Neural progenitor cell (in vitro differentiated cells): ENCODE measurements around the gene ST6GALNAC1. TPM values are rescaled to one million over a fixed set of nuclear protein-coding genes. Genes with fewer than 3 reads are reported as not detected.
"Not testable (repeated sequence)": the region's sequence is repeated elsewhere in the genome, so short reads cannot be mapped to it uniquely, and the experiment has no call there.

Experiments
- DNase-seq: peaks from one replicate; pipeline ENCODE4 v3.0.0-alpha.2; 2016; ENCODE audit warnings: low spot score
- H2AFZ ChIP-seq: fragments of 200-600 bp; sonication (generic); replicated peaks from 2 replicates; pipeline ENCODE4 v1.6.1; 2016; ENCODE audit warnings: antibody characterized with exemption
- H3F3A ChIP-seq: fragments of 200-600 bp; sonication (generic); 2 replicates; pipeline ENCODE4 v1.6.1; 2016; ENCODE audit warnings: antibody characterized with exemption, low read depth
- H3K27ac ChIP-seq: fragments of 200-600 bp; sonication (generic); 2 replicates; pipeline ENCODE4 v1.5.1; 2016; ENCODE audit warnings: mild to moderate bottlenecking
- H3K27me3 ChIP-seq: fragments of 200-600 bp; sonication (generic); 2 replicates; pipeline ENCODE4 v1.6.1; 2016; ENCODE audit warnings: mild to moderate bottlenecking, moderate library complexity
- H3K36me3 ChIP-seq: fragments of 200-600 bp; sonication (generic); 2 replicates; pipeline ENCODE4 v1.5.1; 2016
- H3K4me1 ChIP-seq: fragments of 200-600 bp; sonication (generic); 2 replicates; pipeline ENCODE4 v1.6.1; 2016; ENCODE audit warnings: mixed run types
- H3K4me2 ChIP-seq: fragments of 200-600 bp; sonication (generic); 2 replicates; pipeline ENCODE4 v1.6.1; 2016
- H3K4me3 ChIP-seq: fragments of 200-600 bp; sonication (generic); 2 replicates; pipeline ENCODE4 v1.5.1; 2016
- H3K79me2 ChIP-seq: fragments of 200-600 bp; sonication (generic); 2 replicates; pipeline ENCODE4 v1.6.1; 2016; ENCODE audit warnings: low read depth
- H3K9ac ChIP-seq: fragments of 200-600 bp; sonication (generic); 2 replicates; pipeline ENCODE4 v1.6.1; 2016
- H3K9me3 ChIP-seq: fragments of 200-600 bp; sonication (generic); 2 replicates; pipeline ENCODE4 v1.5.1; 2016; ENCODE audit warnings: low read depth
- H4K20me1 ChIP-seq: fragments of 200-600 bp; sonication (generic); 2 replicates; pipeline ENCODE4 v1.6.1; 2016; ENCODE audit warnings: low read depth
- H3K27ac Mint-ChIP-seq: 3 replicates; pipeline ENCODE4 v1.8.0; 2021; ENCODE audit warnings: mixed read lengths
- H3K27me3 Mint-ChIP-seq: 2 replicates; pipeline ENCODE4 v1.8.0; 2022; ENCODE audit warnings: low read depth, mild to moderate bottlenecking, inconsistent platforms, moderate library complexity, mixed read lengths; ENCODE audit not compliant: insufficient read depth
- H3K36me3 Mint-ChIP-seq: 3 replicates; pipeline ENCODE4 v1.8.0; 2021; ENCODE audit warnings: mixed read lengths
- H3K4me1 Mint-ChIP-seq: 3 replicates; pipeline ENCODE4 v1.8.0; 2021; ENCODE audit warnings: mixed read lengths
- H3K4me3 Mint-ChIP-seq: 3 replicates; pipeline ENCODE4 v1.8.0; 2021; ENCODE audit warnings: mild to moderate bottlenecking, moderate library complexity, mixed read lengths
- H3K9me3 Mint-ChIP-seq: 3 replicates; pipeline ENCODE4 v1.8.0; 2020; ENCODE audit warnings: mixed read lengths
- CTCF ChIP-seq: fragments of 200-600 bp; sonication (generic); IDR thresholded peaks from 2 replicates; pipeline ENCODE4 v1.5.1; 2017; ENCODE audit warnings: antibody characterized with exemption, mild to moderate bottlenecking
- EZH2 ChIP-seq: fragments of 200-600 bp; sonication (generic); IDR thresholded peaks from 2 replicates; pipeline ENCODE4 v1.6.1; 2017; ENCODE audit warnings: antibody characterized with exemption, mild to moderate bottlenecking, moderate library complexity
- EZH2phosphoT487 ChIP-seq: fragments of 200-600 bp; sonication (generic); IDR thresholded peaks from 2 replicates; pipeline ENCODE4 v1.6.1; 2017; ENCODE audit warnings: antibody characterized with exemption
- total RNA-seq: library from RNA; depleted of rRNA; stranded (reverse); fragments of >200 nt; gene quantifications from 2 replicates; pipeline ENCODE4 v1.2.3, GENCODE V29; 2015; ENCODE audit warnings: low replicate concordance

Gene ST6GALNAC1
- total RNA-seq, 1 donor from 2014 or later = not detected

GRCh38 chr17:76612977-76613851 is 30.3 kb downstream of the ST6GALNAC1 start:
- peak overlapping the region; percentile 74 for H2AFZ ChIP-seq
- H3K4me3 Mint-ChIP-seq = peak overlapping the region; percentile 52
- no peaks in the 10 kb centered on the region for H3K36me3 Mint-ChIP-seq
- peaks cover 27% of the 10 kb centered on the region for H3K4me1 Mint-ChIP-seq
- peaks cover 7% of the 10 kb centered on the region for H3K27me3 Mint-ChIP-seq
- peak; percentile 35 for TF ChIP-seq CTCF
- no peak for TF ChIP-seq EZH2phosphoT487
- H3K79me2 ChIP-seq = no peaks in the 10 kb centered on the region
- peak; percentile 86 for DNase-seq
- peak overlapping the region; percentile 88 for H3K27ac Mint-ChIP-seq
- H3K9ac ChIP-seq = no peak overlapping the region
- H3K9me3 Mint-ChIP-seq = peaks cover 5% of the 10 kb centered on the region
- H4K20me1 ChIP-seq = no peaks in the 10 kb centered on the region
- no peaks in the 10 kb centered on the region for H3K9me3 ChIP-seq
- peaks cover 7% of the 10 kb centered on the region for H3F3A ChIP-seq
- no peaks in the 10 kb centered on the region for H3K36me3 ChIP-seq
- no peak overlapping the region for H3K4me2 ChIP-seq
- H3K27me3 ChIP-seq = no peaks in the 10 kb centered on the region
- H3K4me3 ChIP-seq = no peak overlapping the region
- H3K4me1 ChIP-seq = peaks cover 16% of the 10 kb centered on the region
- no peak overlapping the region for H3K27ac ChIP-seq

- no peak for DNase-seq
- Histone ChIP-seq H4K20me1 (no peaks in the 10 kb centered on the region), H3K27ac (no peak overlapping the region), H3K9ac (no peak overlapping the region), H3K27me3 (no peaks in the 10 kb centered on the region), H3K9me3 (no peaks in the 10 kb centered on the region), H3K4me3 (no peak overlapping the region), H2AFZ (no peak overlapping the region), H3K79me2 (no peaks in the 10 kb centered on the region), H3K4me1 (peaks cover 16% of the 10 kb centered on the region), H3K36me3 (no peaks in the 10 kb centered on the region), H3K4me2 (no peak overlapping the region), H3F3A (peaks cover 7% of the 10 kb centered on the region)
- no peak for TF ChIP-seq CTCF
- H3K36me3 Mint-ChIP-seq = no peaks in the 10 kb centered on the region
- peaks cover 7% of the 10 kb centered on the region for H3K27me3 Mint-ChIP-seq
- no peak overlapping the region for H3K4me3 Mint-ChIP-seq
- H3K4me1 Mint-ChIP-seq = peaks cover 27% of the 10 kb centered on the region
- no peak overlapping the region for H3K27ac Mint-ChIP-seq
- H3K9me3 Mint-ChIP-seq = peaks cover 5% of the 10 kb centered on the region
These were observed 31.1 kb downstream of the ST6GALNAC1 start for GRCh38 chr17:76612465-76612864.

- Histone ChIP-seq H3K9ac (no peak overlapping the region), H3K27ac (no peak overlapping the region), H3F3A (peaks cover 7% of the 10 kb centered on the region), H3K4me2 (no peak overlapping the region), H3K36me3 (no peaks in the 10 kb centered on the region), H3K4me1 (peaks cover 16% of the 10 kb centered on the region), H2AFZ (no peak overlapping the region), H4K20me1 (no peaks in the 10 kb centered on the region), H3K79me2 (no peaks in the 10 kb centered on the region), H3K27me3 (no peaks in the 10 kb centered on the region), H3K9me3 (no peaks in the 10 kb centered on the region), H3K4me3 (no peak overlapping the region)
- Mint-ChIP-seq H3K36me3 (no peaks in the 10 kb centered on the region), H3K4me3 (no peak overlapping the region), H3K27ac (no peak overlapping the region), H3K27me3 (peaks cover 7% of the 10 kb centered on the region), H3K4me1 (peaks cover 27% of the 10 kb centered on the region), H3K9me3 (peaks cover 5% of the 10 kb centered on the region)
- TF ChIP-seq EZH2phosphoT487 (no peak), EZH2 (no peak), CTCF (no peak)
- DNase-seq = no peak
These were observed 31.8 kb downstream of the ST6GALNAC1 start for GRCh38 chr17:76611758-76612157.

- H3K36me3 Mint-ChIP-seq, H2AFZ ChIP-seq, H3K4me3 ChIP-seq, H3K9ac ChIP-seq, H3K27me3 ChIP-seq, H3K9me3 ChIP-seq, H3K79me2 ChIP-seq, H3F3A ChIP-seq, DNase-seq, H3K9me3 Mint-ChIP-seq, H3K4me3 Mint-ChIP-seq, H3K36me3 ChIP-seq, H3K27me3 Mint-ChIP-seq, H4K20me1 ChIP-seq, H3K4me2 ChIP-seq, H3K27ac ChIP-seq: not testable (repeated sequence)
- H3K4me1 Mint-ChIP-seq = peaks cover 27% of the 10 kb centered on the region
- H3K27ac Mint-ChIP-seq = peak overlapping the region; percentile 81
- peaks cover 16% of the 10 kb centered on the region for H3K4me1 ChIP-seq
These were observed 32.3 kb downstream of the ST6GALNAC1 start for GRCh38 chr17:76611080-76611749.

GRCh38 chr17:76606685-76607084 is 36.9 kb downstream of the ST6GALNAC1 start:
- peaks cover 11% of the 10 kb centered on the region for H3K4me1 Mint-ChIP-seq
- not testable (repeated sequence) for H3K27ac ChIP-seq, H3K4me1 ChIP-seq, H3K4me3 ChIP-seq, H3K9me3 ChIP-seq, H3F3A ChIP-seq, H3K9me3 Mint-ChIP-seq, H3K27me3 ChIP-seq, H3K36me3 ChIP-seq, H2AFZ ChIP-seq, H3K9ac ChIP-seq, DNase-seq, H3K27me3 Mint-ChIP-seq, H3K4me3 Mint-ChIP-seq, H3K27ac Mint-ChIP-seq, H3K4me2 ChIP-seq, H3K79me2 ChIP-seq, H3K36me3 Mint-ChIP-seq, H4K20me1 ChIP-seq
